ENCODE data around the gene RELCH. TPM values are rescaled to one million over a fixed set of nuclear protein-coding genes. Genes with fewer than 3 reads are reported as not detected.
"Not testable (repeated sequence)": the region's sequence is repeated elsewhere in the genome, so short reads cannot be mapped to it uniquely, and the experiment has no call there.

RELCH gene
- total RNA-seq, 1 donor from 2014 or later = 16.7 TPM

DNA sequence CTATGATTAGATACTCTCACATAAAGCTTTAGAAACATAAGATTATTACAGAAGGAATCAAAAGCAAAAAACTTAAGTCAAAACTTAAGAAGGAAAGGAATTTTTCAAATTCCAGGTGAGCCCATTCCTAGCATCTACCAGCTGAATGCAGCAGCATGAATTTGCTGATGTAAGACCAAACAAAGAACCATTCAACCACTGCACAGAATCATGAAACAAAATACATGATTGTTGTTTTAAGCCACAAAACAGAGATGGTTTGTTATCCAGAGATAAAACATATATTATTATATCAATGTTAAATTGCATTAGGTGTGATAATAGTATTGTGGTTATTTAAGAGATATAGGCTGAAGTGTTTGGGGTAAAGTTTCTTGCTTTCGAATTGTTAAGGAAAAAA is 29.2 kb upstream of the RELCH start:
- no peak overlapping the region for H3K4me3 ChIP-seq (ENCODE audit: low read depth, low read length)
- DNase-seq (ENCODE audit: low read depth) = no peak
- TF ChIP-seq CTCF (conservative IDR thresholded peaks at IDR 0.05; ENCODE audit: low read depth, low read length) = no peak

- no peak for DNase-seq (ENCODE audit: low read depth)
- no peak for TF ChIP-seq CTCF (conservative IDR thresholded peaks at IDR 0.05; ENCODE audit: low read depth, low read length)
- H3K4me3 ChIP-seq (ENCODE audit: low read depth, low read length) = no peak overlapping the region
These were observed 22.7 kb upstream of the RELCH start for GRCh38 chr18:62164310-62164709.

DNA sequence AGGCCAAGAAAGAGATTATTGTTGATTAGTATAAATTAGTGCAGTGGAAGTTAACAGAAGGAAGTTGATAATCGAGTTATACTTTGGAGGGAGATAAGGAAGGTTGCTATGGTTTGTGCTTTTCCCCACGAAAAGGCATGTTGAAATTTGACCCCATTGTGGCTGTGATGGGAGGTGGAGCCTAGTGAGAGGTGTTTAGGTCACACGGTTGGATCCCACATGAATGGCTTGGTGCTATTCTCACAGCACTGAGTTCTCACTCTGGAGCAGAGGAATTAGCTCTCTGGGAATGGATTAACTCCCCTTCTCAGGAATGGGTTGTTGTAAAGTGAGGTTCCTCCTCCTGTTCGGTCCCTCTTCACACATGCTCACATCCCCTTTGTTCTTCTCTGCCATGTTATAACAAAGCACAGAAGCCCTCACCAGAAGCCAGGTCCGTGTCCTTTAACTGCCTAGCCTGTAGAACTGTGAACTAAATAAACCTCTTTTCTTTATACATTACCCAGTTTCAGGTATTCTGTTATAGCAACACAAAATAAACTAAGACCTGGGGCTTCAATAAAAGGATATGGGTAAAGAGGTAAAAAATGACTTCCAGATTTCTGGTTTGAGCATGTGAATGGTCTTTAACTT is 22.1 kb upstream of the RELCH start:
- H3K4me3 ChIP-seq (ENCODE audit: low read depth, low read length) = no peak overlapping the region
- DNase-seq (ENCODE audit: low read depth) = no peak
- TF ChIP-seq CTCF (conservative IDR thresholded peaks at IDR 0.05; ENCODE audit: low read depth, low read length) = no peak

- no peak for DNase-seq (ENCODE audit: low read depth)
- no peak for TF ChIP-seq CTCF (conservative IDR thresholded peaks at IDR 0.05; ENCODE audit: low read depth, low read length)
These were observed 21.5 kb upstream of the RELCH start for GRCh38 chr18:62165583-62165982.

GRCh38 chr18:62166524-62166923 is 20.5 kb upstream of the RELCH start:
- DNase-seq (ENCODE audit: low read depth) = not testable (repeated sequence)

More at GRCh38 chr18:62165583-62165982, 21.5 kb upstream of the RELCH start:
- no peak overlapping the region for H3K4me3 ChIP-seq (ENCODE audit: low read depth, low read length)

DNA sequence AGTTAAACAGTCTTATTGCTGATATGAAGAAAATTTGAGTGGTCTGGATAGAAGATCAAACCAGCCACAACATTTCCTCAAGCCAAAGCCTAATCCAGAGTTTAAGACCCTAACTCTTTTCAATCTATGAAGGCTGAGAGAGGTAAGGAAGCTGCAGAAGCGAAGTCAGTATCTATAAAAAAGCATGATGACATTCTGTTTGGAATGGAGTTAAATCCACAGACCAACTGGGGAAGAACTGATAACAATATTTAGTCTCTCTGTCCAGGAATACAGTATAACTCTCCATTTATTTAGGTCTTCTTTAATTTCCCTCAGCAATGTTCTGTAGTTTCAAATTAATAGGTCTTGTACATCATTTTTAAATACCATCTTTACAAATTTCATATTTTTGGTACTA is 16.2 kb upstream of the RELCH start:
- H3K4me3 ChIP-seq (ENCODE audit: low read depth, low read length) = no peak overlapping the region
- TF ChIP-seq CTCF (conservative IDR thresholded peaks at IDR 0.05; ENCODE audit: low read depth, low read length) = no peak
- no peak for DNase-seq (ENCODE audit: low read depth)

More at GRCh38 chr18:62166524-62166923, 20.5 kb upstream of the RELCH start:
- not testable (repeated sequence) for H3K4me3 ChIP-seq (ENCODE audit: low read depth, low read length)

DNA sequence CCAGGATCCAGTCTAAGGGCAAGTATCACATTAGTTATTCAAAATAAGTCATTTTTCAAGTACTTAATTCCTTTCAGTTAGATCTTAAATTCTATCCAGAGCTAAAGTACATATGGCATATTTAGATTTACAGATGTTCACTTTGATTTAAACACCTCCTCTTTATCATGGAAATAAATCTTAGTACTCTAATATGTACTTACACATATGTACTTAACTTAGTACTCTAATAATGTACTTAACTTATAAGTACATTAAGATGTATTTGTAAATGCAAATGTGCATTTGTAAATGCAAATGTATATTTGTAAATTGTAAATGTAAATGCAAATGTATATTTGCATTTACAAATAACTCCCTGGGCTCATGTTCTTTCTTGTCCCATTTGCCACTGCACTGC is 14.8 kb upstream of the RELCH start:
- TF ChIP-seq CTCF (conservative IDR thresholded peaks at IDR 0.05; ENCODE audit: low read depth, low read length) = no peak
- no peak overlapping the region for H3K4me3 ChIP-seq (ENCODE audit: low read depth, low read length)
- no peak for DNase-seq (ENCODE audit: low read depth)

All from epithelial cell of proximal tubule (primary cell).